GM19463 (cell line): ENCODE data around the gene CHGA.

Experiments used
- ATAC-seq: cut with Tn5 transposase; IDR thresholded peaks from one replicate; pipeline ENCODE4 v1.9.1; 2021; ENCODE audit warnings: mild to moderate bottlenecking, moderate library complexity; ENCODE audit not compliant: unreplicated experiment

The CHGA gene

GRCh38 chr14:92976268-92976667 lies 53.3 kb downstream of the CHGA start:
- no peak for ATAC-seq

- ATAC-seq = no peak
These were observed 55.5 kb downstream of the CHGA start for GRCh38 chr14:92978229-92979021.

GRCh38 chr14:92980866-92981265 lies 57.9 kb downstream of the CHGA start:
- ATAC-seq = no peak

GRCh38 chr14:92981726-92982125 lies 58.8 kb downstream of the CHGA start:
- ATAC-seq = no peak

GRCh38 chr14:92982956-92983355 lies 60.0 kb downstream of the CHGA start:
- ATAC-seq = no peak

GRCh38 chr14:92984082-92984788 lies 61.3 kb downstream of the CHGA start:
- no peak for ATAC-seq
